H1 (cell line): Measurements from ENCODE around the gene KCNJ2. TPM values are rescaled to one million over a fixed set of nuclear protein-coding genes. Genes with fewer than 3 reads are reported as not detected.

Experiments
- ASH2L ChIP-seq: fragments of 200-600, 300-600 bp; sonication (generic); IDR thresholded peaks from one replicate; pipeline ENCODE4 v1.7.1; 2017; ENCODE audit warnings: low read length
- CTCF ChIP-seq, 3 experiments: IDR thresholded peaks; 1 replicate in 2 of 3; 2 replicates in 1 of 3; pipeline versions ENCODE4 v1.5.1 to v1.6.1; 2011; ENCODE audit warnings: low read length in 3 of 3, mild to moderate bottlenecking in 3 of 3, inconsistent platforms in 2 of 3, low read depth in 1 of 3, moderate library complexity in 1 of 3; ENCODE audit not compliant: insufficient read depth in 1 of 3; ENCODE audit errors: control extremely low read depth in 1 of 3
- HDAC2 ChIP-seq, 2 experiments: fragments of 300-600 bp in 1 of 2; sonication (generic) in 1 of 2; IDR thresholded peaks; 2 replicates each; pipeline ENCODE4 v1.6.1; 2011 to 2012; ENCODE audit warnings: low read depth in 2 of 2, low read length in 2 of 2, mild to moderate bottlenecking in 2 of 2, moderate library complexity in 2 of 2, borderline replicate concordance in 1 of 2, inconsistent platforms in 1 of 2
- JUND ChIP-seq: IDR thresholded peaks from 2 replicates; pipeline ENCODE4 v1.6.1; 2011; ENCODE audit warnings: mild to moderate bottlenecking, improper control_type of control experiment, low read length
- NANOG ChIP-seq: IDR thresholded peaks from 2 replicates; pipeline ENCODE4 v1.6.1; 2011; ENCODE audit warnings: low read length, low read depth, mild to moderate bottlenecking, inconsistent platforms; ENCODE audit not compliant: insufficient read depth, poor library complexity, severe bottlenecking
- POLR2AphosphoS5 ChIP-seq: IDR thresholded peaks from 2 replicates; pipeline ENCODE4 v1.6.1; 2011; ENCODE audit warnings: low read depth, low read length
- SIRT6 ChIP-seq: IDR thresholded peaks from one replicate; pipeline ENCODE4 v1.7.1; 2012; ENCODE audit warnings: low read length, inconsistent platforms
- SP2 ChIP-seq: IDR thresholded peaks from 2 replicates; pipeline ENCODE4 v1.6.1; 2012; ENCODE audit warnings: mild to moderate bottlenecking, low read length, inconsistent platforms
- TEAD4 ChIP-seq: IDR thresholded peaks from 2 replicates; pipeline ENCODE4 v1.6.1; 2012; ENCODE audit warnings: low read depth, low read length, inconsistent platforms, mixed read lengths
- polyA plus RNA-seq, 7 experiments: library from polyadenylated mRNA; depleted of rRNA in 3 of 7; stranded (reverse) in 5 of 7; unstranded in 2 of 7; fragments of >200 nt in 5 of 7; fragments of 200-250 nt in 2 of 7; gene quantifications; 1 replicate in 5 of 7; 2 replicates in 1 of 7; 4 replicates in 1 of 7; pipeline versions ENCODE4 v1.2.1 to v1.2.3, GENCODE V29; 2011 to 2013; ENCODE audit warnings: missing spikeins in 2 of 7, mixed read lengths in 2 of 7
- total RNA-seq: library from RNA; stranded (reverse); fragmentation: NEBNext Ultra II Directional; extraction: Animal tissue kit (Norgen Biotek cat#: 25700); gene quantifications from 2 replicates; pipeline ENCODE4 v1.2.1, GENCODE V29; 2021

The KCNJ2 gene
- total and polyA plus RNA-seq, 2 of the 8 experiments (the other 6 are each of a cell fraction or from before 2014, with no cell fraction given): 0.23 to 0.76 TPM

- TF ChIP-seq CTCF (IDR thresholded peaks at IDR 0.05; ENCODE audit: control extremely low read depth in 1 of 3, insufficient read depth in 1 of 3, low read depth in 1 of 3, low read length in 3 of 3) (no peak), ASH2L (no peak), TEAD4 (no peak), POLR2AphosphoS5 (no peak), SP2 (no peak), NANOG (no peak), HDAC2 (IDR thresholded peaks at IDR 0.05; ENCODE audit: borderline replicate concordance in 1 of 2, low read depth in 2 of 2, low read length in 2 of 2) (no peak), SIRT6 (no peak), JUND (no peak)
These were observed 3.9 kb upstream of the KCNJ2 start (continued) for GRCh38 chr17:70165383-70165782.
